RWPE1 (cell line): ENCODE data around the gene PUS7.

Experiments used
- CTCF ChIA-PET: fragments of 350-600 bp; sonication (Branson Sonifier 250); formaldehyde crosslinking; extraction: SDS; loops from one replicate; lab custom pipeline; 2021; lab: Yijun Ruan, JAX
- POLR2A ChIA-PET: fragments of 400-600 bp; formaldehyde crosslinking; extraction: SDS; loops from one replicate; lab custom pipeline; 2020; ENCODE audit warnings: antibody characterized with exemption; ENCODE audit not compliant: low non-redundant PET; lab: Yijun Ruan, JAX
- DNase-seq: peaks from one replicate; pipeline ENCODE4 v3.0.0; 2012; ENCODE audit warnings: low spot score
- H3K27ac ChIP-seq: fragments of 450-650 bp; 2 replicates; pipeline ENCODE4 v1.5.1; 2017
- TF ChIP-seq, protein P1 (sequence below): fragments of 450-650 bp; conservative IDR thresholded peaks from 2 replicates; pipeline ENCODE4 v1.5.1; 2017; ENCODE audit warnings: low read depth, mild to moderate bottlenecking

The PUS7 gene

DNA sequence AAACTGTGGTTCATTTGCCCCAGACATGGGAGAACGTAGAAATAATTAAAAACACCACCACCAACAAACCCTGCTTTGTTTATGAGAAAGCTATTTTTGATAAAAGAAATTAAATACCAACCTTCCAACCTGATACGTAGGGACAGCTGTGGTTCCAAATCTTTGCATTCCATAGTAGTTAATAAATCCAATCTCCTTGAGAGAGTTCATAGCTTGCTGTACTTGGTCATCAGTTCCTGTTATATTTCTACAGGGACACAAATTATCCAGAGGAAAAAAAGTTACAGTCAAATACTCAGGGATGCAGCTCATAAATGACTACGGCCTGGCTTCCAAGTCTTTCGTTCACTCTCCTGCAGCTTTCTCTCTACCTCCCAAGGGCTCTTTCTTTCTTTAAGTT lies 41.1 kb downstream of the PUS7 start:
- CTCF ChIA-PET = no interaction called here

DNA sequence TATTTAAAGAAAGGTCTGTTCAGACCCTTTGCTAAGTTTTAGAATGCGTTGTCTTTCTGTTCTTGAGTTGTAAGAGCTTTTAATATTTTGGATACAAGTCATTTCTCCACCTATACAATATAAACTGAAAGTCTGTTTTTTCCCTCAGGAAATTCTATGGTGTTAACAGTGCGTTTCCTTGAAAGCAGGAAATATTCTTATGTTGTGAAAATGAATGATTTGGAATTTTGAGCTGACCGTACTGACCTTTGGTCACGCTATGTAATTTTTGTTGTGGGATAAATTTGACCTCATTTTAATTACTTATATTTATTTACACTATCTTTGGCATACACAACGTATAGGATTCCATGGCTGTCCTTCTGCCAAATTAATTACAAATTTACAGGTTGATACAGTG lies 43.5 kb downstream of the PUS7 start:
- no peak overlapping the region for H3K27ac ChIP-seq
- TF ChIP-seq, protein P1, sequence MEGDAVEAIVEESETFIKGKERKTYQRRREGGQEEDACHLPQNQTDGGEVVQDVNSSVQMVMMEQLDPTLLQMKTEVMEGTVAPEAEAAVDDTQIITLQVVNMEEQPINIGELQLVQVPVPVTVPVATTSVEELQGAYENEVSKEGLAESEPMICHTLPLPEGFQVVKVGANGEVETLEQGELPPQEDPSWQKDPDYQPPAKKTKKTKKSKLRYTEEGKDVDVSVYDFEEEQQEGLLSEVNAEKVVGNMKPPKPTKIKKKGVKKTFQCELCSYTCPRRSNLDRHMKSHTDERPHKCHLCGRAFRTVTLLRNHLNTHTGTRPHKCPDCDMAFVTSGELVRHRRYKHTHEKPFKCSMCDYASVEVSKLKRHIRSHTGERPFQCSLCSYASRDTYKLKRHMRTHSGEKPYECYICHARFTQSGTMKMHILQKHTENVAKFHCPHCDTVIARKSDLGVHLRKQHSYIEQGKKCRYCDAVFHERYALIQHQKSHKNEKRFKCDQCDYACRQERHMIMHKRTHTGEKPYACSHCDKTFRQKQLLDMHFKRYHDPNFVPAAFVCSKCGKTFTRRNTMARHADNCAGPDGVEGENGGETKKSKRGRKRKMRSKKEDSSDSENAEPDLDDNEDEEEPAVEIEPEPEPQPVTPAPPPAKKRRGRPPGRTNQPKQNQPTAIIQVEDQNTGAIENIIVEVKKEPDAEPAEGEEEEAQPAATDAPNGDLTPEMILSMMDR = no peak
- ChIA-PET CTCF (interaction anchor here (0.5 to 0.6 kb wide), 2 partner anchors 65 to 348 kb away, joined by 3 read pairs; no protein-coding TSS in a partner anchor), POLR2A (no interaction called here)
- no peak for DNase-seq

More for the DNA sequence above, 41.1 kb downstream of the PUS7 start:
- H3K27ac ChIP-seq = no peak overlapping the region
- DNase-seq = no peak
- TF ChIP-seq, protein P1 = no peak
- POLR2A ChIA-PET = no interaction called here

DNA sequence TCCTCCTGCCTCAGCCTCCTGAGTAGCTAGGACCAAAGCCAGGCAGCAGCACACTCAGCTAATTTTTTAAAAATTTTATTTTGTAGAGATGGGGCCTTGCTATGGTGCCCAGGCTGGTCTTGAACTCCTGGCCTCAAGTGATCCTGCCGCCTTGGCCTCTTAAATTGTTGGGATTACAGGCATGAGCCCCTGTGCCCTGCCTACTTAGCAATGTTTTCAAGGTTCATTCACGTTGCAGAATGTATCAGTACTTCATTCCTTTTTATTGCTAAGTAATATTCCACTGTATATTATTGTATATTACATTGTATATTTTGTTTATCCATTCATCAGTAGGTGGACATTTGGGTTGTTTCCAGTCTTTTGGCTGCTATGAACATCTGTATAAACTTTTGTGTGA lies 44.2 kb downstream of the PUS7 start:
- DNase-seq = no peak
- no peak overlapping the region for H3K27ac ChIP-seq
- TF ChIP-seq, protein P1 = no peak
- POLR2A ChIA-PET = no interaction called here
- CTCF ChIA-PET = interaction anchor here (0.5 kb wide), 1 partner anchor 66 kb away, joined by 3 read pairs; no protein-coding TSS in a partner anchor

DNA sequence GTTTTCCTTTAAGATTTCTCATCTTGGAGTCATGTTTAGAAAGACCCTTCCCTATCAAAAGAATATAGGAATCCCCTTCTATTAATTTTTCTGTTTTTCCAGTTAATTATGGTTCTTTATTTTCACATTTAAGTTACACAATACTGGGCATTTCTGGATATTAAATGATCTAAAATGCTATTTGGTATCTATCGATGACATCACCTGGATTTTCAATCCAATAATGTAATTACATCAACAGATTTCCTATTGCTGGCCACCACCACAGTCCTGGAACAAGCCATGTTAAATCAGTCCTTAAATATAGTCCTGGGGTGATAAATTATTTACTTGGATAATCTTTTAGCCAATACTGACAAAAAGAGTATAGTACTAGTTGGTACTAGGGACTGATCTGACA lies 48.0 kb downstream of the PUS7 start:
- ChIA-PET POLR2A (no interaction called here), CTCF (no interaction called here)
- H3K27ac ChIP-seq = no peak overlapping the region
- no peak for DNase-seq
- TF ChIP-seq, protein P1 = no peak

DNA sequence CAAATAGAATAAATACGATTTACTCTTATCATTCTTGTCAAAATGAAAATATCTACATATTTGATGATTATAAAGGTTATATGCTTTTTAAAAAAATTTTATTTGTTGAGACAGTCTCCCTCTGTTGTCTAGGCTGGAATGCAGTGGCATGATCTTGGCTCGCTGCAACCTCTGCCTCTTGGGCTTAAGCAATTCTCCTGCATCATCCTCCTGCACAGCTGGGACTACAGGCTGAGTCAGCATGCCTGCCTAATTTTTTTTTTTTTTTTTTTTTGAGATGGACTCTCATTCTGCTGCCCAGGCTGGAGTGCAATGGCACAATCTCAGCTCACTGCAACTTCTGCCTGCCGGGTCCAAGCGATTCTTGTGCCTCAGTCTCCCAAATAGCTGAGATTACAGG lies 48.9 kb downstream of the PUS7 start:
- peak overlapping the region; percentile 58 for H3K27ac ChIP-seq
- CTCF ChIA-PET = interaction anchor here (0.6 kb wide), 3 partner anchors 329 to 491 kb away, joined by 3 to 6 read pairs (median 3); no protein-coding TSS in a partner anchor
- TF ChIP-seq, protein P1 = no peak
- POLR2A ChIA-PET = no interaction called here
- DNase-seq = no peak

DNA sequence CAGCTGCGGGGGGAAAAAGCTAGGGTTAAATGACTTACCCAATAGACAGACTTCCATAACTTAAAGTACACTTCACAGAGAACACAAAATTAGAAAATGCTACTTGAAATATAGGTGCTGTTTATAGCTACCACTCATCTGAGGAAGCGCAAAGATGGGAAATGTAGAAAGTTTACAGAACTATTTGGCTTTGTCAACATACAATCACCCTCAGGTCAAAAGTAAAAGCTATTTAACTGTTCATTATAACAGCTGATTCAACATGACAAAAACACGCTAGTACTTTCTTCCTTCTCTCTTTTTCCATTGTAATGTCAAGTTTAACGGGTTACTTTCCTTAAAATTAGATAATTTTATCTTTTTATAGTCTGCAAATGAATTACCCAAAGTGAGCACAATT lies 51.2 kb downstream of the PUS7 start:
- CTCF ChIA-PET = no interaction called here
- TF ChIP-seq, protein P1 = no peak
- no peak overlapping the region for H3K27ac ChIP-seq
- no peak for DNase-seq
- POLR2A ChIA-PET = no interaction called here

DNA sequence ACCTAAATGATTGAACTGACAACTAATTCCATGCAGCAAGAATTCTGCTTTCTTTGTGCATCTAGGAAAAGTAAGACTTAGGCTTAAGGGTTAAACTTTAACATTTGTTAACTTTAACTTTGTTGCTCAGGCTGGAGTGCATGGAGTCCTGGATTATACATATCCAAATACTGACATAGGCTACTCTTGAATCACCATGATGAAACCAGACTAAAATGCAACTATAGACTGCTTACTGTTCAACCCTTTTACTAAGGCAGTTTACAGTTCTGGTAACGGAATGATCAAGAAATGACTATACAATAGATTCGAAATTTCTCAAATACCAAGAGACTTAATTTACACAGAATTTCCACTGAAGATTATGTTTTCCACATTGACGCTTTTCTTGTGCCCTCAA lies 52.0 kb downstream of the PUS7 start:
- no peak for DNase-seq
- ChIA-PET POLR2A (no interaction called here), CTCF (no interaction called here)
- H3K27ac ChIP-seq = no peak overlapping the region
- TF ChIP-seq, protein P1 = no peak
